ENCODE results near the gene SPACA5. TPM values are rescaled to one million over a fixed set of nuclear protein-coding genes. Genes with fewer than 3 reads are reported as not detected.

Gene SPACA5
- total and polyA plus RNA-seq, 9 of the 15 experiments (the other 6 are each of a cell fraction or from before 2014, with no cell fraction given): not detected

- no peak for TF ChIP-seq HMG20A (CRISPR knock-in tag; conservative IDR thresholded peaks at IDR 0.05)
- no peak for TF ChIP-seq FIP1L1 (IDR thresholded peaks at IDR 0.05; ENCODE audit: low read depth, low read length, poor library complexity, severe bottlenecking)
- TF ChIP-seq ZNF830 (CRISPR knock-in tag; IDR thresholded peaks at IDR 0.05): no peak
- TF ChIP-seq ZNF740 (CRISPR knock-in tag; IDR thresholded peaks at IDR 0.05): no peak
- TF ChIP-seq ZNF740 (tag; IDR thresholded peaks at IDR 0.05): no peak
Measured at GRCh38 chrX:48043056-48043455, 36.3 kb downstream of the SPACA5 start (continued).

GRCh38 chrX:48045410-48046311 is 38.9 kb downstream of the SPACA5 start:
- FAIRE-seq: no peak
- no peaks in the 10 kb centered on the region for H3K79me2 ChIP-seq (ENCODE audit: control insufficient read depth, insufficient read depth, low read length)
- no peak overlapping the region for H3K4me2 ChIP-seq (ENCODE audit: insufficient read depth, low read length)
- no peaks in the 10 kb centered on the region for H3K9me1 ChIP-seq (ENCODE audit: control insufficient read depth, insufficient read depth, low read length)
- in situ Hi-C loops (cut with MboI) (loop anchor here (25.0 kb wide), 1 partner anchor 533 kb away; no protein-coding TSS in a partner anchor), intact Hi-C loops (cut with micrococcal nuclease) (no loop called here)
- no peak overlapping the region for H2AFZ ChIP-seq (ENCODE audit: low read depth, low read length)
- BruUV-seq (replicated peaks): no TSS peak
- H4K20me1 ChIP-seq (replicated peaks; ENCODE audit: control insufficient read depth, insufficient read depth, low read length): no peaks in the 10 kb centered on the region
- H3K9me3 ChIP-seq (replicated peaks; ENCODE audit: control insufficient read depth, insufficient read depth, low read depth, low read length): no peaks in the 10 kb centered on the region
- POLR2A ChIA-PET: no interaction called here
- H3K27me3 ChIP-seq (ENCODE audit: control insufficient read depth in 2 of 2, insufficient read depth in 2 of 2, low read length in 2 of 2): no peaks in the 10 kb centered on the region; a peak in 1 of 5 replicates
- H3K27ac ChIP-seq (ENCODE audit: extremely low read depth, low read depth, low read length): no peak overlapping the region
- H3K4me3 ChIP-seq: no peak overlapping the region
- no peak for ATAC-seq
- H3K9ac ChIP-seq (ENCODE audit: insufficient read depth in 1 of 2, low read depth in 2 of 2, low read length in 2 of 2): no peak overlapping the region
- 14% methylated on average over 8 of the region's 8 CpGs for WGBS (ENCODE audit: insufficient coverage, low coverage, missing lambda C conversion rate)
- no peak for DNase-seq (ENCODE audit: extremely low read depth in 1 of 4, low spot score in 3 of 4)
- no peaks in the 10 kb centered on the region; a peak in 1 of 5 replicates for H3K4me1 ChIP-seq (replicated peaks in 1 of 2; ENCODE audit: control insufficient read depth in 2 of 2, insufficient read depth in 2 of 2, low read length in 2 of 2)
- no peaks in the 10 kb centered on the region for H3K36me3 ChIP-seq (ENCODE audit: control insufficient read depth, insufficient read depth, low read length)
- CTCF ChIA-PET (ENCODE audit: low intra/inter-chr PET ratio): no interaction called here
- TF ChIP-seq KDM5B (IDR thresholded peaks at IDR 0.05; ENCODE audit: insufficient replicate concordance, low read depth, low read length) (no peak), FOXP4 (CRISPR knock-in tag; IDR thresholded peaks at IDR 0.05; ENCODE audit: borderline replicate concordance) (no peak), HNRNPK (IDR thresholded peaks at IDR 0.05; ENCODE audit: low read depth, low read length, poor library complexity, severe bottlenecking) (no peak), KAT2B (IDR thresholded peaks at IDR 0.05; ENCODE audit: low read depth, low read length) (no peak), FOS (IDR thresholded peaks at IDR 0.05; ENCODE audit: extremely low read depth, insufficient read length) (no peak), FOSL1 (tag; conservative IDR thresholded peaks at IDR 0.05) (peak; percentile 47; the same call in 1 of the 2 replicates), ZFP36 (IDR thresholded peaks at IDR 0.05; ENCODE audit: low read depth, low read length, partially characterized antibody) (no peak), ZC3H8 (IDR thresholded peaks at IDR 0.05) (no peak), JUN (IDR thresholded peaks at IDR 0.05; ENCODE audit: borderline replicate concordance, low read depth, low read length) (no peak), JUN (CRISPR knock-in tag; IDR thresholded peaks at IDR 0.05; ENCODE audit: borderline replicate concordance) (no peak), CGGBP1 (CRISPR knock-in tag; IDR thresholded peaks at IDR 0.05) (no peak)

All from K562 (cell line).